ENCODE data around the gene ST6GALNAC3.

Gene ST6GALNAC3

GRCh38 chr1:76278711-76279100 lies 204.2 kb downstream of the ST6GALNAC3 start:
- DNase-seq (ENCODE audit: insufficient read length, low spot score), result no peak
- no peak for FAIRE-seq

- FAIRE-seq (no peak), DNase-seq (ENCODE audit: insufficient read length, low spot score) (no peak)
Measured at GRCh38 chr1:76279101-76279748, 204.7 kb downstream of the ST6GALNAC3 start.

DNA sequence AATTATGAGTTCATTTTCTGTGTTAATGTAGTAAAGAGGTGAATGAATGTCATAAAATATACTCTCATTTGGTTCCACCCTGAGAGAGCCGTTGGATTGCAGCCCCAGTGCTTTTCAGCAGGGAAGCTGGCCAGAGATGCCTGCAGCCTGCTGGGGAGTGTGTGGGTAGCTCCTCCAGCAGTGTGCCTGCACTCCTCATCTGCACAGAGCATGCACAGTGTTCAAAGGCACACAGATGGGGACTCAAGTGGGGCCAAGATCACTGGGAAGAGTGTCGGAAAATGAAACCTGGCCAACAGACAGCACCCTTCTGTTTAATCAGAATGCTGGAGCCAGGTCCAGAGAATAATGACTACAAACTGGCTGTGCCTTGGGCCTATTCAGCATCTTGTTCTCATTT lies 206.8 kb downstream of the ST6GALNAC3 start:
- no peak for DNase-seq (ENCODE audit: insufficient read length, low spot score)

DNA sequence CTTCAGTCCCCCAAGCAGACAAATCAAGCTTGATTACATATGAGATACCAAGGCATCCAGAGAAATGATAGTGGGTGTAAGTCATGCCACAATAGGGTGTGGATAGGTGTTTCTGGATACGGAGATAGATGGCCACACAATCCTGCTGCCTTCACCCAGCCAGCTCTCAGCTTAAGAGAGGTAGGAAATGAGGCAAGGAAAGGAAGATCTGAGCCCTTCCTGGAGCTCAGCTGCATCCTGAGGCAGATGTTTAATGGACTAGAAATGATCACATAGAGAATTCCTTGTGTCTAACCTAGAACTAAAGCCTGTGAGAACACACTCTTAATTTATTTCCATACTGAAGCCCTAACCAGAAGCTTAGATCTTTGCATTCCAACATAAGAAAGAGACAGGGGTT lies 210.3 kb downstream of the ST6GALNAC3 start:
- no peak for DNase-seq (ENCODE audit: insufficient read length, low spot score)
- FAIRE-seq, result no peak

More for the DNA sequence above, 206.8 kb downstream of the ST6GALNAC3 start:
- no peak for FAIRE-seq

- DNase-seq (ENCODE audit: insufficient read length, low spot score), result no peak
- FAIRE-seq, result no peak
Measured at GRCh38 chr1:76285578-76286135, 211.1 kb downstream of the ST6GALNAC3 start.

GRCh38 chr1:76287917-76288316 lies 213.4 kb downstream of the ST6GALNAC3 start:
- FAIRE-seq, result no peak
- no peak for DNase-seq (ENCODE audit: insufficient read length, low spot score)

- DNase-seq (ENCODE audit: insufficient read length, low spot score), result no peak
- FAIRE-seq, result no peak
Measured at GRCh38 chr1:76288758-76289483, 214.4 kb downstream of the ST6GALNAC3 start.

GRCh38 chr1:76289692-76290091 lies 215.1 kb downstream of the ST6GALNAC3 start:
- DNase-seq (ENCODE audit: insufficient read length, low spot score) (no peak), FAIRE-seq (no peak)

- FAIRE-seq, result no peak
- no peak for DNase-seq (ENCODE audit: insufficient read length, low spot score)
Measured at GRCh38 chr1:76290271-76290670, 215.7 kb downstream of the ST6GALNAC3 start.

DNA sequence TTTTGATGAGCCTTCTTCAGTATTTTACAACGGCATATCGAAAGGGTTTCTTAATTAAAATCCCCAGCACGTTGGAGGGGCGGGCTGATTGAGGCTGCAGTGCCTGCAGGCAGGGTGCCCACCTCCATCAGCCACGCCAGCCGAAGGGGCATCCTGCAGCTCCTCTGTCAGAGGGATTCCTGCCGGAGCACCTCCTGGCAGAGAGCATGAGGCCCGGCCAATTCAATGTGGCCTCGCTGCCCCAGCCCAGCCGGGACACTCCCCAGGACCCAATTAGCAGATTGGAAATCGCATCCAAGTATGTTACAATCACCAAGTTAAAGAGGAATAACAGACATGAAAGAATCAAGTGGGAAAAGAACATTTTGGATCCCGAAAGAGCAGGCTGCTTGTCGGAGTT lies 216.6 kb downstream of the ST6GALNAC3 start:
- DNase-seq (ENCODE audit: insufficient read length, low spot score) (no peak), FAIRE-seq (no peak)

- DNase-seq (ENCODE audit: insufficient read length, low spot score) (no peak), FAIRE-seq (no peak)
Measured at GRCh38 chr1:76291737-76292136, 217.2 kb downstream of the ST6GALNAC3 start.

DNA sequence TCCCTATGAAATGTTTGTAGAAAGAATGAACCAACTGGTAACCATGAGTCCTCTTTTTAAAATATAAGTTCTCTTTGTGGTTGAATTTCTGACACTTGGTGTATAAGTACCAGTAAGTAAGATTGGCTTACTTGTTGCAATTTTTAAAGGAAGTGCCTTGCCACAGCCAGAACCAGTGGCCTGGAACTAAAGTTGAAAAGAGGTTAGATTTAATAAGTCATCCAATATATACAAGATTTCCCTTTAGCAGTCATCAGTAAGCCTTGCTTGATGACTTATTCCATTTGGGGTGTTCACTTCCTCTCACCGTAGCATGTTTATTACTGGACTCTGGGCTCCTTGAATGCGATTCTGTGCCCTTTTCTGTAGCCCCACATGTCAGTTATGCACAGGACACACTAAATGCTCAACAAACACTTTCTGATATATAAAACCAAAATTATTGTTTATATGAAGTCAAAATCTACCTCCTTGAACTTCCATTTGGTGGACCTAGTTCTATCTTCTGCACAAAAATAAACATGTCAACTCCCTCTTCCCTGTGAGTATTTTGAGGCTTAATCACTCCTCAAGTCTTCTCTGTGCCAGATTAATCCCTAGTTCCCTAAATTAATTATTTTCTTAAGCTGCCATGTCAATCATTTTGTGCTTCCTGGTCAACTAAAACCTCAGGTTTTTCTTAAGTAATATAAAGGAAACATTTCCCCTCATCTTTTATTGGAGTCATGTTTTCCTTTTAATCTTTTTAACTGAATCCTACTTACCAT lies 218.1 kb downstream of the ST6GALNAC3 start:
- DNase-seq (ENCODE audit: insufficient read length, low spot score) (no peak), FAIRE-seq (no peak)

GRCh38 chr1:76293831-76294230 lies 219.3 kb downstream of the ST6GALNAC3 start:
- FAIRE-seq (no peak), DNase-seq (ENCODE audit: insufficient read length, low spot score) (no peak)

DNA sequence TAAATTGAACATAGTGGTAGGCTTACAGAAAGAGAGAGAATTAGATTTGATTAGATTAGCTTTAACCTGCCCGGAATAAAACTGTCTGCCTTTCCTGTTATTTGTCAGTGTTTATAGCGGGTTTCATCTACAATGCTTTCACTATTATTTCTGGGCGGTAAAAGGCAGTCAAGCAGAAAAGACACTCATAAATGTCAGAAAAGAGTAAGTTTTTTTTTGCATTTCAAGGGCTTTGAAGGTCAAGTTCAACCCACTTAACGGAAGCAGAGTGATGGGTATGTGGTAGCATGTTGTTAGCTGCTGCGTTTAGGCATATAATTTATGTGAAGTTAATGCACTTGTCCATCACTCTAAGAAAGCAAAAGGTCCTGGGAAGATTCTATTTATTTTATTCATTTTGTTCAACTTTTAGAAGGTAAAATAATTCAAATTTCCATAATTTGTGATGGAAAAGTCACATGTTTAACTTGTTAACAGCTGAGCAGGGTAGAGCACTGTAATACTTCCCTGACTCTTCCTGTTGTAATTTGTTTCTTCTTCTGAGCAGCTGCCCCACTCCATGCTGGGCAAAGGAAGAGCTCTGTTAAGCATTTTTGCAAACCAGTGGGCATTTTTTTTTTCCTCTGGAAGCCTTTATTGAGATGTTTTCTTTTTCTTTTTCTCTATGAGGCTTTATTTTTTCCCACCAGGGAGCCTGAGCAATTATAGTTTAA lies 220.1 kb downstream of the ST6GALNAC3 start:
- FAIRE-seq (no peak), DNase-seq (ENCODE audit: insufficient read length, low spot score) (no peak)

DNA sequence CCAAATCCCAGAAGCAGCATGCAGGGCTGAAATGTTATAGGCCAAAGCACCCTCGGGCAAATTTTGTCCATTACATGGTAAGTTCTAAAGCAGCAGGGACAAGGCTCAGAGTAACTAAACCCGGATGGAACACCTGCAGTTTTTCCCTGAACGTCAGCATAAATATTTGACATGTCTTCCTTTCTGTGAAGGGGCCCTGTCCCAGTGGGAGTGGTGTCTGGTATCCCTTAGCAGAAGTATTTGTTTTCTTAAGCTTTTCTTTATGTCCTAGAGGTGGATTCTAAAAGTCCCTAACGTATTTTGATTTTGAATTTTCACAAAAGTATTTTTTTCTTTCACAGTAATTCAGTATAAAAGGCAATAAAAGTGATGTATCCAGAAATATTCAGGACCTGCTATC lies 223.9 kb downstream of the ST6GALNAC3 start:
- DNase-seq (ENCODE audit: insufficient read length, low spot score) (no peak), FAIRE-seq (no peak)

DNA sequence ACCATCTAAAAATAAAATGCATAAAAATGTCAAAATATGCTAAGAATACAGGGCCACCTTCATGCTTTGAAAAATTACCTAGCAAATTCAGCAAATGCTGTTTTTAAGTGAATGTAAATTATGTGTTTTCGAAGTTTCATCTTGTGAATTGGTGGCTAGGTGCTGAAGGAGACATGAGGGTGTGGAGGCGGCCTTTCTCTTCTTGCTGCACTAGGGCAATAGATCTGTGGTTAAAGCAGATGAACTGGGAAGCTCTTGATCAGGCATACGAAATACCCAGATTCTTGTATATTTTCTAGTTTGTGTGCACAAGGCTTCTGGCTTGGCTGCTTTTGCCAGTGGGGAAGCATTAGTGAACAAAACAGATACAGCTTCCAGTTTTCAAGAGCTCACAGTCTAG lies 224.5 kb downstream of the ST6GALNAC3 start:
- FAIRE-seq (no peak), DNase-seq (ENCODE audit: insufficient read length, low spot score) (no peak)

- no peak for FAIRE-seq
- DNase-seq (ENCODE audit: insufficient read length, low spot score), result no peak
Measured at GRCh38 chr1:76300556-76300955, 226.0 kb downstream of the ST6GALNAC3 start.

- DNase-seq (ENCODE audit: insufficient read length, low spot score) (no peak), FAIRE-seq (no peak)
Measured at GRCh38 chr1:76302711-76303339, 228.3 kb downstream of the ST6GALNAC3 start.

DNA sequence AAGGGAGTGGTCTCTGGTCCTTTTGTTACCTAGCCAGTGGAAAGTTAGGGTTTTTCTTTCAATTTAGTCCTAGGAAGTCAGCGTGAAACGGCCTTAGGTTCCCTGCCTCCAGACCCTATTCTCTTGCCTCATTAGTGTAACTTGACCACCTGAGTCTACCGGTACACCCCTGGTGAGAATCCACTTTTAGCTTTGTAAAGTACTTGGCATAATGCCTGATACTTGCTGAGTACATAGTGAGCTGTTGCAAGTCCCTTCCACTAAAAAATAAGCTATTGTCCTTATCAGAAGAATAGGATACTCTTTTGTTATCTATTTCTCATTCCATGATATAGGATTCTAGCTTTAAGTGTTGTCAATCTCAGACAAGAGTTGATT lies 228.8 kb downstream of the ST6GALNAC3 start:
- FAIRE-seq (no peak), DNase-seq (ENCODE audit: insufficient read length, low spot score) (no peak)

- FAIRE-seq, result no peak
- no peak for DNase-seq (ENCODE audit: insufficient read length, low spot score)
Measured at GRCh38 chr1:76313304-76313703, 238.8 kb downstream of the ST6GALNAC3 start.
